ENCODE results near the gene IFNA6.
A peak's percentile ranks its signal among the peaks of the same experiment; 100 is the strongest.

Gene IFNA6

GRCh38 chr9:21326526-21327139 lies 24.1 kb downstream of the IFNA6 start:
- DNase-seq = no peak

- DNase-seq = no peak
Observed at GRCh38 chr9:21324047-21324446, 26.6 kb downstream of the IFNA6 start.

- DNase-seq = no peak
Observed at GRCh38 chr9:21322911-21323461, 27.7 kb downstream of the IFNA6 start.

- no peak for DNase-seq
Observed at GRCh38 chr9:21320465-21320864, 30.2 kb downstream of the IFNA6 start.

- peak; percentile 40 for DNase-seq
Observed at GRCh38 chr9:21317956-21318923, 32.4 kb downstream of the IFNA6 start.

- DNase-seq = no peak
Observed at GRCh38 chr9:21316860-21317259, 33.8 kb downstream of the IFNA6 start.

GRCh38 chr9:21316032-21316842 lies 34.5 kb downstream of the IFNA6 start:
- no peak for DNase-seq

- no peak for DNase-seq
Observed at GRCh38 chr9:21314152-21314551, 36.5 kb downstream of the IFNA6 start.

- no peak for DNase-seq
Observed at GRCh38 chr9:21311889-21312288, 38.8 kb downstream of the IFNA6 start.

GRCh38 chr9:21305213-21305612 lies 45.5 kb downstream of the IFNA6 start, which contains the start of gene IFNA5:
IFNA5 (minus strand) TSS chr9:21305313; CDS start chr9:21305256, 57 bp downstream.
- no peak for DNase-seq

Measured in activated CD4-positive, alpha-beta T cell treated with anti-CD3 and anti-CD28 coated beads for 48 hours (primary cell).